Stimulated activated CD4-positive, alpha-beta T cell treated with anti-CD3 and anti-CD28 coated beads, Interleukin-2, amount 100 ng/mL, for 4 hours (primary cell): ENCODE results near the gene RFX3.

Experiments used
- DNase-seq: peaks from one replicate; pipeline ENCODE4 v3.0.0-alpha.2; 2020; ENCODE audit warnings: low read depth

The RFX3 gene

GRCh38 chr9:3475300-3476020 lies 50.3 kb downstream of the RFX3 start:
- DNase-seq: no peak

DNA sequence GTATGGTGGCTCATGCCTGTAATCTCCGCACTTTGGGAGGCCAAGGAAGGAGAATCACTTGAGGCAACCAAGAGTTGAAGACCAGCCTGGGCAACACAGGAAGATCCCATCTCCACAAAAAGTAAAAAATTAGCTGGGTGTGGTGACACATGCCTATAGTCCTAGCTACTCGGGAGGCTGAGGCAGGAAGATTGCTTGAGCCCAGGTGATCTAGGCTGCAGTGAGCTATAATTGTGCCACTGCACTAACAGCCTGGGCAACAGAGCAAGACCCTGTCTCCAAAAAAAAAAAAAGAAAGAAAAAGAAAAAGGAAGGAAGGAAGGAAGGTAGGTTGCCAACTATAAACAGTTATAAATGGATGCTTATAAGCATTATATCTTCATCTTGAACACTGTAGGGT lies 51.0 kb downstream of the RFX3 start:
- no peak for DNase-seq

DNA sequence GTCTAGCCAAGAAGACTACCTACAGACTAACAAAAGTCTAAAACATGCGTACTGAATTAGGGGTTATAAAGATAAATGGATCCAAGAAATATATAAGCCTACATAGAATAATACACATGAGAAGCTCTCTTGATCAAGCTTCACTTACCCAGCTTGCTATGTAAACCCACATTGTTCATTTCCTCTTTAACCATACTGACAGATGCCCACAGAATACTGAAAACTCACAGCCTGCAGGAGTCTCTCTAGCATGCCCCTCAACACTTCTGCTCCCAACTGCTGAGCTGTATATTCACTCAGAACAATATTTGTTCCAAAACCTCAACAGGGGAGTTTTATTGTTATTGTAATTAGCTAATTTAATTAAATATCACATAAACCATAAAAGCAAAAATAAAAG lies 52.4 kb downstream of the RFX3 start:
- DNase-seq: no peak

GRCh38 chr9:3471883-3472282 lies 53.9 kb downstream of the RFX3 start:
- DNase-seq: no peak

DNA sequence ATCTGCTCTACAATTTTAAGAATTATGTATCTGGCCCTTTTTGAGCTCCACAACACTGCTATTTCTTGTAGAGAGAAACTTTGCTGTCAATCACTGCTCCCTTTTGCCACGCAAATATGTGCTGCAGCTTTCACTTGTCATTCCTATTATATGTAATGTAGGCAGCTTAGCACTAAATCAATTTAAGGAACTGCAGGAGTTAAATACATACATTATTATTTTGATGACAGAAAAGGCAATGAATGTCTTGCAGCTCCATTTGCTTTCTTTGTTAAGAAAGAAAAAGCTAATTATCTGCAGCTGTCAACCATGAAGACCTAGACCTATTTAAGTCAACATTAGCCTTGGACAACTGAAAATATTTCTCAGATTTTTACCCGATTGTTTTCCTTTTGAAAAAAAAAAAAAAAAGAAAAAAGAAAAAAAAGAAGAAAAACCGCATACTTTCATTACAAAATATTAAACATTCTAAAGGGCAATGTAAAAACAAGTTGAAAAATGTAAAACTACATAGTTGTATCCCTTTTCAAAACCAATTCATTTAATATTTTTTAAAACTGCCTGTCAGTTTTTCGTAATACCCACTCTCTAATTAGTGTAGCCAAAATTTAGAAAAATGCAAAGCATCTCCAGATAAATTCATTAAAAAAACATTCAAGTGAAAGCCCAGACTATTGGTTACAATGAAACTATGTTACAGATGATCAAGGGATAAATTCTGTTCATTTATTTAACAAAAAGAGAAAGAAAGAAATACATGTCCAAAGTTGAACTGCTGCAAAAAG lies 57.2 kb downstream of the RFX3 start:
- DNase-seq: no peak

- DNase-seq: peak; percentile 54
These were observed 58.1 kb downstream of the RFX3 start for GRCh38 chr9:3467593-3468219.

DNA sequence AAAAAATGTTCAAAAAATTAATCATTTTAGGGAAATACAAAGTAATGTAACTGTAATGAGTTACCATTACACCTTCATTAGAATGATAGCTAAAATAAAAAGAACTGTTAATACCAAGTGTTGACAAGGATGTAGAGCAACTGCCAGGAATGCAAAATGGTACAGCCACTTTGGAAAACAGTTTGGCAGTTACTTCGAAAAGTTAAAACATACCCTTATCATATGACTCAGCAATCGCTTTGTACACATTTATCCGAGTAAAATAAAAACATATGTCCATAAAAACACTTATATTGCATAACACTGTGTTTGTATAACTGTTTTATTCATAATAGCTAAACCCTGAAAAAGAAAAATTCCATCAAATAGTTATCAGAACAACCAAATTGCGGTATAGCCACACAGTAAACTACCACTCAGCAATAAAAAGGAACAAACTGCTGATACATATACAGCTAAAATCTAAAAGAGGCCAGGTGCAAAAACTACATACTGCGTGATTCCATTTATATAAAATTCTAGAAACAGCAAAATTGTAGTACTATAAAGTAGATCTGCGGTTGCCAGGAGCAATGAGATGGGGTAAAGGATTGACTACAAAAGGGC lies 61.7 kb downstream of the RFX3 start:
- DNase-seq: no peak

DNA sequence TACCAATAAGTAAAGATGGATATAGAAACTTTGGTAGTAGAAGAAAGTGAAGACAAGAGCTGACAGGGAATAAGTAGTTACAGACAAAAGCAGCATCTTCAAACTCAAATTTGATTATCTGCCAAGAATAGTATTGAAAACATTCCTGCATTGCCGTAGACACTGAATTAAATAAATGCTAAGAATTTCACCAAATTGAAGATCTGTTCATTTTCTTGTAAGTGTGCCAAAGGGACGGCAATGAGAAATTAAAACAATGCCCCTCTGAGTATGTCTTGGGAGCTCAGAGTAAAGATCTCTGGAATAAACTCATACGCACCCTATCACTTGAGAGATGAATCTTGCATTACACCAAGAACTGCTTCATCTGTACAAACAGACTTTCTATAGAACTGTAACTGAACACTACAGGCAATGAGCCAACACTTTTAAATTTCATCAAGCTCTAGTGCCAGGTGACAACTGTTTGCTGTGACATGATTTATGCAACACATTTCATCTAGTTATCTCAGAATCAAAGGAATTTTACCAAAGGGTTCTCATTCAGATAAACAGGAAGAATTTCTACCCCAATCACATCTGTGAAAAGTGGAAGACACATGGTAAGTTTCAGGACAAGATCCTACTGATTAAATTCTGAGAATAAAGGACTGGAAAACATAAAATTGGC lies 66.9 kb downstream of the RFX3 start:
- no peak for DNase-seq

GRCh38 chr9:3457175-3457574 lies 68.6 kb downstream of the RFX3 start:
- no peak for DNase-seq

DNA sequence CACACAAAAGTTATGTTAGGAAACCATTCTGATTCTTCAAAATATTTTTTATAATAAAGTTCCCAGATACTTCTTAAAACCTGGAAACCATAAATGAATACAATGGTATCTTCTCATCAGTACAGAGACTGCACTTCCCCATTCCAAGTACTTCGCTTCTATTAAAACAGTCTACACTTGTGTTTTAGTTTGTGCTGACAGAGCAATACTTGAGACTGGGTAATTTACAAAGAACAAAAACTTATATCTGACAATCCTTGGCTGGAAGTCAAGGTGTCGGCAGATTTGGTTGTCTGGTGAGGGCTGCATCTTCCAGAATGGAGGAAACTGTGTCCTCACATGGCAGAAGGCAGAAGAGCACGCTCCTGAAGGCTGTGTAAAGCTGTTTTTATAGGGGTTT lies 70.1 kb downstream of the RFX3 start:
- no peak for DNase-seq

- DNase-seq: no peak
These were observed 70.7 kb downstream of the RFX3 start for GRCh38 chr9:3455094-3455493.

GRCh38 chr9:3451956-3452355 lies 73.8 kb downstream of the RFX3 start:
- DNase-seq: no peak

- DNase-seq: no peak
These were observed 78.0 kb downstream of the RFX3 start for GRCh38 chr9:3447788-3448187.

DNA sequence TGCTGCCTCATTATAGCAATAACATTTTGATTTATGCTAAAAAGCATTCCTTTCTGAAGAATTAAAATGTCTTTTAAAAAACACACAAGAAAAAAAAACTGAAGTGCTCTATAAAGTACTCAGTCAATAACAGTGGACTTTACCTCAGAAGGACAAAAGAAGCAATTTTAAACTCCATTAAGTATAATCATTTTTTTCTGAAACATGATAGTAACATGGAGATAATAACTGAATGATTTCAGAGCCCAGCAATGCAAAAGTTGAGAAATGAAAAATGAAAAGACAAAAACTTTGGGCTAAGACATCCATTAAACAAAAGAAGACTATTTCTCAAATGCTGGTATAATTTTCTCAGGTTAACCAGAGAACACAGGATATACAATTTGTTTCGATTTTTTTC lies 78.7 kb downstream of the RFX3 start:
- DNase-seq: no peak

- DNase-seq: no peak
These were observed 79.5 kb downstream of the RFX3 start for GRCh38 chr9:3446313-3446712.

DNA sequence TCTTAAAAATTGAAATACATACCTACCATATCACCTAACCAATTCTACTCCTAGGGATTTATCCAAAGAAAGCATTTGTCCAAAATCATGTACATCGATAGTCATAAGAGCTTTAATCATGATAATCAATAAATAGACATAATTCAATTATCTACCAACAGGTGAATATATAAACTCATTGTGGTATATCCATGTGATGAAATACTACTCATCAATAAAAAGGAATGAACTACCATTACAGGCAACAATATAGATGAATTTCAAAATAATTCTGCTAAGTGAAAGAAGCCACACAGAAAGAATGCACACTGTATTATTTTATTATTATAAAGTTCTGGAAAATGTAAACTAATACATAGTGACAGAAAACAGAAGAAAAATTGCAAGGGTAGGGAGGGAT lies 81.8 kb downstream of the RFX3 start:
- DNase-seq: no peak

DNA sequence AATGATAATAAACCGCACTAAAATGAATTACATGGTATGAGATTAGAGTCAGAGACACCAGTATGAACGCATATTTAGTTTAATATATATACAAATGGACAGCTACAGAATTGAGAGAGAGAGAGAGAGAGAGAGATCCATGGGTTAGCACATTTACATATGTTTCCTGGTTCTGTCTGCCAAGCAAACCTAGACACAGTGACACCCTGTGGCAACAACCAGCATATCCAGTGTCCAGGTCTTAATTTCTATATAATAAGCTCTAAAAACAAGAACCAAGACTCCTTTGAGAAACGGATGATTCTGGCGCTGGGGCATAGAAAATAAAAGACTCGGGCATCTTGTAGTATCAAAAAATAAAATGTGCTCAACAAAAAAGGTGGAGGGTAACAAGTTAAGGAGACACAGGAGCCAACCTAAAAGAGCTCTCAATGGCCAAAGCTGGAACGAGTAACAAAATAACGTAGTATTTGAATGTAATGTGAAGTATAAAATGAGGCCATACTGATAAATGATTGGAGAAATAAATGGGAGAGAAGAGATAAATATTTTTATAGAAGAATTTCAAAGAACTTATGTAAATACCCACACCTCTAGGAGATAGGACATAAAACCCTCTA lies 84.5 kb downstream of the RFX3 start:
- DNase-seq: peak; percentile 23

- no peak for DNase-seq
These were observed 89.0 kb downstream of the RFX3 start for GRCh38 chr9:3436629-3437420.

GRCh38 chr9:3435732-3436131 lies 90.1 kb downstream of the RFX3 start:
- DNase-seq: no peak

DNA sequence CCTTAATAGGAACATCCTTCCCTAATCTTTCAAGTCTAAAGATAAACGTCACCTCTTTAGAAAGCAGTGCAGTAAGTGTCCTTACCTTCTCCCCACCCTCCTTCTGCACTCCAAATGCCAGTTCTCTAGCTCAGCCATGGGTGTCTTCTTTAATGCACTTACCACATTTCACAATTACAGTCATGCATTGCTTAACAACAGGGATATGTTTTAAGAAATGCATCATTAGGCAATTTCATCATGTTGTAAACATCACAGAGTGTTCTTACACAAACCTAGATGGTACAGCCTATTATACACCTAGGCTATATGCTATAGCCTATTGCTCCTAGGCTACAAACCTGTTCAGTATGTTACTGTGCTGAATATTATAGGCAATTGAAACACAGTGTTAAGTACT lies 91.2 kb downstream of the RFX3 start:
- DNase-seq: no peak

DNA sequence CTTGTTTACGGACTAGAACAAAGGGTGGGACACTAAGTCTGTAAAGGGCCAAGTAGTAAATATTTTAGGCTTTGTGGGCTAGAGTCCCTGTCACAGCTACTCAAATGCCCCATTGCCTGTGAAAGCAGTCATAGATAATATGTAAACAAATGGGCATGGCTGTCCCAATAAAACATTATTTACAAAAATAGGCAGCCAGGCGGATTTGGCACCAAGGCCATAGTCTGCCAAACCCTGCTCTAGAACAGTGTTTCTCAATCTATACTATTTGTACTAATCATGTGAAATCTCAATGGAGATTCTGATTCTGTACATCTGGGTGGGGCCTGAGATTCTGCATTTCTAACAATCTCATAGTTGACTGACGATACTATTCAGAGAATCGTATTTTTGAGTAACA lies 92.0 kb downstream of the RFX3 start:
- no peak for DNase-seq
